GM18520 (cell line): ENCODE measurements around the gene SNX3.
"Not testable (repeated sequence)": the region's sequence is repeated elsewhere in the genome, so short reads cannot be mapped to it uniquely, and the experiment has no call there.

Source experiments
- ATAC-seq: cut with Tn5 transposase; IDR thresholded peaks from one replicate; pipeline ENCODE4 v1.9.1; 2021; ENCODE audit not compliant: unreplicated experiment

Gene SNX3

DNA sequence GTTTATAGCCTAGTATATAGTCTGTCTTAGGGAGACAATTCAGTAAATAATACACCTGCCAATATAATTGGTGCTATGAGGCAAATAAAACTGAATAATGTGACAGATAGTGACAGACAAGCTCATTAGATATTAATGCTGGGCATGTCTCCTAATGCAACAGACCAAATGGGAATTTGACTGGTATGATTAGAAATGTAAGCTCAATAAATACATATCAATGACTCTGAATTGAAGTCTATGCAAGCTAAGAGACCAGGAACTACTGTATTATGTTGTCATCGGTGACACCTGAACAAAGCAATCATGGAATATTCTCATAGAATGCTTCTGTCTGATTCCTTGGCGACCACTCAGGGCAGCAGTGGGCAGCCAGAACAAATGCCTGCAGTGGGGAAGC, 2.5 kb upstream of the SNX3 start:
- no peak for ATAC-seq

DNA sequence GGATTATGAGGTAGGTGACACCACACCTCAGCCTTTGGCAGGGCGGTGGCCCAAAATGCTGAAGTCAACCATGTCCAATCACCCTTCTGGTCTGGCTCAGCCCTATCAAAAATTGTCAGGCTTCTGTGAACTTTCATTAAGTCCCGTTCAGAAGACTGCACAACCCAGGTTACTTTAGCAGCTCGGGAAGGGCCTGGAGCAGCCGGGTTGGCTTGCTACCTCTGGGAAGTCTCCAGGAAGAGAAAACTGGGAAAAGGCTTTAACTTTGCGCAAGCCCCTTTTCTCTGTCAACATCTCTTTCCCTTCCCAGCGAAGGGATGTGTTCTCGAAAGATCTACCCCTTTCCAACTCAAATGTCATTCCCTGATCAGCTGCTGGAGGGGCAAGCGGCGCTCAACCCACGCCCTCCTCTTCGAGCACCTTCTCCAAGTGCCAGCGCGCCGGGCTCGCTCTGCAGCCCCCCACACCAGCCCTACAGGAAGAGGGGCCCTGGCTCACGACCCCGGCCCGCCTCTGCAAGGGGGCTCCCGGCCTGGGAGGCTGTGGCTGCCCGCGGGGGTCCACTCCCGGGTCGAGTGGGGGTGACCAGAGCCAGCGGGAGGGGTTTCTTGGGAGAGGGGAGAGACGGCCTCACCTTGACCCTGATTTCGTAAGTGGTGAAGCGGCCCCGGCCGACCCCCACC, 573 bp downstream of the SNX3 start:
- no peak for ATAC-seq

DNA sequence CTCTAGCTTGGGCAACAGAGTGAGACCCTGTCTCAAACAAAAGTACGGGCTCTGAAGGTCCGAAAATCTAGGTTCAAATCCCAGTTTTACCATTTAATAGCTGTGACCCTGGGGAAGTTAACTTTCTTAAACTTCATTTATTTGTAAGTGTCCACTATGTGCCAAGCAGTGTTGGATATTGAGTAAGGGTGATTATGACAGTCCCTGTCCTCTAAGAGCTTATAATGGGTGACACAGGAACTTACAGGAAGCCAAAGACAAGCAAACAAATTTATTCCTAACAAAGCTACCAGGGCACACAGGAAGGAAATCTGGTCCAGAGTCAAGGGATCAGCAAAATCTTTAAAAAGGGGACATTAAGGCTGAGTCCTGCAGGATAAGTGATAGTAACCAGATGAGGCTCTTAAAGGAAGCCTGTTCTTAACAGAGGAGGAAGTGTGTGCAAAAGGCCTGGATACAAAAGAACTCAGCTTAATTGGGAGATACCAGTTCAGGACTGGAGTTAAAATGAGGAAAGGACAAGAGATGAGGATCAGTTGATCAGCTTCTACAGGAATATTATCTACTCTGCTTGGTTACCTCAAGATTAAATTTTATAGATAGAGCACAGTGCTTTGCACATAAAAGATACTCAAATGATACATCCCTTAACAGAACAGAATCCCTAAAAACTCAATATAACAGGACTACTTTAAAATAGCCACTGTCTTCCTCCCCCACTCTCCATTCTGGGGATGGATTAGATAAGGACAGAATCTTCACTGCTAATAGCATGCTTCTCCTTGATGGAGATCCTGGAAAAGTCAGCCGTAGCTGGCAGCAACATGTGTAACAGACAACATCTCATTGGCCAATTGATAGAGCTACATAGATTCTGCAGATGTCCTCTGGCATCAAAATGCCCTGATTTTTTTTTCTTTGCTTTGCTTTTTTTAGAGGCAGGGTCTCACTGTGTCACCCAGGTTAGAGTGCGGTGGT, 6.1 kb downstream of the SNX3 start:
- ATAC-seq, result no peak

DNA sequence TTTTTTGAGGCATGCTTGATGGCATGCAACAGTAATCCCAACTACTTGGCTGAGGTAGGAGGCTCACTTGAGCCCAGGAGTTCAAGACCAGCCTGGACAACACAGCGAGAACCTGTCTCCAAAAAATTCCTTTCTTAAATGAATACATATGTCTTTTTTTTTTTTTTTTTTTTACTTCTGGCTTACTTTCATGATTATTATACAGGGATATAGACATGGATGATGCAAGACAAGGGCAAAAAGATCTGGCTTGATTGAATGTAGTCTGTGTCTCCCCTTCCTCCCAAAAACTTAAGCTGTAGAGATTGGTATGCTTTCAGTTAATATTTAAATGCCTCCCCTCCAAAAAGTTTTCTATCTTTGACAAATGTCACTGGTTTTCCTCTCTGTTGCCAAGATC, 7.6 kb downstream of the SNX3 start:
- ATAC-seq, result no peak

DNA sequence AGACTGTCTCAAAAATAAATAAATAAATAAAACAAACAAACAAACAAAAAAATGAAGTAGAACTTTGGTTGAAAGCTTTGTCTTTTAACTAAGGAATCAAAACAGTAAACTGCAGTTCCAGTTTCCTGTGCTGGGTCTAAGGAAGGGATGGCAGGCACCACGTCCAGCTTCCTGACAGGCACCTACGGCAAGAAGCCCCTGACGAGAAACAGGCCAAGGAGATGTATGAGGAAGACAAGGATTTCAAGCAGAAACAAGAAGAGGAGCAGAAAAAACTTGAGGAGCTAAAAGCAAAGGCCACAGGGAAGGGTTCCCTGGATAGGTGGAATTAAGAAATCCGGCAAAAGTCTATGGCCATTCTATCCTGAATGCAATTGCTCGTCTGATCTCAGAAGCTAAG, 8.8 kb downstream of the SNX3 start:
- no peak for ATAC-seq

DNA sequence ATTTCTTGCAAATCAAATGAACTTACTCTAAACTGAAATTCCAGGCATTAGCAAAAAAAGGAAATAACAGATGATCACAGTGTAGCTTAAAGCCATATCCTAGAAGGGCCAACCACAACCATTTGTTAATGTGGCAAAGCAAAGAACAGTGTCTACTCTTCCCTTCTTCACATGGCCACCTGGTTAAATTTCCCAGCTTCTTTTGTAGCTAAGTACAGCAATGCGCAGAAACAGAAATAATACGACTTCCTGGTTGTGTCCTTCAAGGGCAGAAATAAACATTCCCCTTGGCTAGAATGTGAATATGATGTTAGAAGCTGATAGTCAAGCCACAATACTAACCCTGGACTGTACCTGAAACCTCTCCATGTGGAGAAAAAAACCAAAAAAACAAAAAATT, 9.6 kb downstream of the SNX3 start:
- no peak for ATAC-seq

DNA sequence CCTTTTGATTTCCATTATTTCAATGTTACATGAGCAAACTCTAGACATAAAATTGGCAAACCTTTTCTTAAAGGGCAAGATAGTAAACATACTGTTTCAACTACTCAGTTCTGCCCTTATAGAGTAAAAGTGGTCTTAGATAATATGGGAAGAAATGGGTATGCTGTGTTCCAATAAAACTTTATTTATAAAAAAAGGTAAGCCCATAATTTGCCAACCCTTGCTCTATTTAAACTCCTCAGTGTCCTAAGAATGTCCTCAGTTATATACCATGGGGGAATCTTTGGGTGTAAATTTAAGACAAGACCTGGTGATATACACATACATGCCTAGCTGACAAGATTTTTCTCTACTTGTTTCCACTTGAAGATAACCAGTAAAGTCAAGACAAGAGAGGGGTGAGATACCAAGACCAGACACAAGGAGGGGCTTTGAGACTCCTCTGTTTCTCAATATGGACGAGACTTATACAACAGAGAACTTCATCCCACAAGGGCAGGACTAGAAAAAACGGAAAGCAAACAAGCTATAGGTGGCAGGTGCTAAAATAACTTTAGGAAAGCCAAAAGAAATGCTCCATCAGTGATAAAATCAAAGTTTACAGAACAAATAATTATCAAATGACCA, 10.5 kb downstream of the SNX3 start:
- no peak for ATAC-seq

DNA sequence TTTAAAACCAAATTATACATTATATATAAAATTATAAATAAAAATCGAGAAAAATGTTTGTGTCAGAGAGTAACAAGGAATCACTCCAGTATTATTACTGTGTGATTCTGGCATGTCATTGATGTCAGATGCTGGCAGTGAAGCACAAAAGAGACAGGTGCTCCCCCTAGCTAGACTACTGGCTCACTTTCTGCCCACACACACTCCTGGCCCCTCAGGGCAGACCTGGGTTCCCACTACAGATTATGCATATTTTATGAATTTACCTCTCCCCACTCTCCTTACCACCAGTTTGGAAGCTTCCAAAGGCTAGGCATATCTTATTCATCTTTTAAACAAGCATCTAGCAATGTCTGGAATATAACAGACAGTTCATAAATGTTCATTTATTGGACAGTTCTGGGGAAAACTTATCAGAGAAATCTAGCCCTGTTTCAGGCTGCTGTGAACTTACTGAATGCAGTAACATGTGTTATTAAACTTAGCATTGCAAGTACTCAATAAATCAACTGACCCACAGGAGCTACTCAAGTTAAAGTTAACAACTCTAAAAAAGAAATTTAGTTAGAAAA, 12.8 kb downstream of the SNX3 start:
- ATAC-seq, result no peak

DNA sequence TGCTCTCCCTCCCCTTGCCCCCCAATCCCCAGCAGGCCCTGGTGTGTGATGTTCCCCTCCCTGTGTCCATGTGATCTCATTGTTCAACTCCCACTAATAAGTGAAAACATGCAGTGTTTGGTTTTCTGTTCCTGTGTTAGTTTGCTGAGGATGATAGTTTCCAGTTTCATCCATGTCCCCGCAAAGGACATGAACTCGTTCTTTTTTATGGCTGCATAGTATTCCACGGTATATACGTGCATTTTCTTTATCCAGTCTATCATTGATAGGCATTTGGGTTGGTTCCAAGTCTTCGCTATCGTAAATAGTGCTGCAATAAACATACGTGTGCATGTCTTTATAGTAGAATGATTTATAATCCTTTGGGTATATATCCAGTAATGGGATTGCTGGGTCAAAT, 15.7 kb downstream of the SNX3 start:
- ATAC-seq, result not testable (repeated sequence)

DNA sequence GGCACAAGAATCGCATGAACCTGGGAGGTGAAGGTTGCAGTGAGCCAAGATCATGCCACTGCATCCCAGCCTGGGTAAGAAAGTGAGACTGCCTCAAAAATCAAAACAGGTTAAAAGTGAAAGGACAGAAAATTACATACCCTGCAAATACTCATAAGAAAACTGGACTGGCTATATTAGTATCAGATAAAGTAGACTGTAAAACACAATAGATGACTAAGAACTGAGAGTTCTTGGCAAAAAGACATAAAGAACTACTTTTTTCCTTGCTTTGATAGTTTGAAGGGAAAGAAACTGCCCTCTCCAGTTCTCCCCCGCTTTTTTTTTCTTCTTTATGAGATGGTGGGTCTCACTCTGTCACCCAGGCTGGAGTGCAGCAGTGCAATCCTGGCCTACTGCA, 17.0 kb downstream of the SNX3 start:
- no peak for ATAC-seq

DNA sequence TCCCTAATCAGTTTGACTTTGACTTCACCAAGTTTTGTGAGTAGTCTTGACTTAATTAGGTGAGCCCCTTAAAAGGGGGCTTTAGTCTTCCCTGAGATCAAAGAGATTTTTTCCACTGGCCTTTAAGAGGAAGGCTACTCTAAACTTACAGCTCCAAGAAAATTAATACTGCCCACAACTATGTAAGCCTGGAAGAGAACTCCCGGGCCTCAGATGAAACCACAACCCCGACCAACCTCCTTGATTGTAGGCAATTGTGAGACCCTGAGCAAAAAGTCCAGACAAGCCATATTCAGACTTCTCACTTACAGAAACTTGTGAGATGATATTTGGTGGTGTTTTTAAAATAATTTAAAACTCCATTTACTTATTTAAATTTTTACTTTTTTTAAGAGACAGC, 18.1 kb downstream of the SNX3 start:
- ATAC-seq, result no peak

DNA sequence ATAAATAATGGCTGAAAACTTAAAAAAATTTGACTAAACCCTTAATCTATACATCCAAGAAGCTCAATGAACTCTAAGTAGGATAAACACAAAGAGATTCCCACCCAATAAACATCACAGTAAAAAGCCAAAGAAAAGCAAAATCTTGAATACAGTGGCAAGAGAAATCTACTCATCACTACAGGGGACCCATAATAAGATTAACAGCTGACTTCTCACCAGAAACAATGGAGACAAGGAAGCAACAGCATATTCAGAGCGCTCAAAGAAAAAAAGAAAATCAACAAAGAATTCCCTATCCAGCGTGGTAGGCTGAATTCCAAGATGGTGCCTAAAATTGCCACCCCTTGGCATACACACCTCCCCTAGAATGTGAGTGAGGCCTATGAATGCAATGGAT, 18.6 kb downstream of the SNX3 start:
- no peak for ATAC-seq

DNA sequence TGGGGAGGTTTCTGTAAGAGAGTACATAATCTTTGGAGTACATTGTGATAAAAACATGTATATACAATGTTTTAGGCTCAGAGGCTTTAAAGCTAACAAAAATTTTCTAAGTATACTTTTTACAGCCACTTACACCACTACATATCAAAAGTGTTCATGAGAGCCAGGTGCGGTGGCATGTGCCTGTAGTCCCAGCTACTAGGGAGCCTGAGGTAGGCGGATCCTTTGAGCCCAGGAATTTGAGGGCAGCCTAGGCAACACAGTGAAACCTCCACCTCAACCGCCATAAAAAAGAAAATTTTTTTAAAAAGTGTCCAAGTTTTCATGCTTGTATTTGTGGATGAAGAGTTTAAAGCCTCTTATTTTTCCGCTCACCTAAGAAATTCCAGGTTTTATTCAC, 22.5 kb downstream of the SNX3 start:
- ATAC-seq, result no peak

DNA sequence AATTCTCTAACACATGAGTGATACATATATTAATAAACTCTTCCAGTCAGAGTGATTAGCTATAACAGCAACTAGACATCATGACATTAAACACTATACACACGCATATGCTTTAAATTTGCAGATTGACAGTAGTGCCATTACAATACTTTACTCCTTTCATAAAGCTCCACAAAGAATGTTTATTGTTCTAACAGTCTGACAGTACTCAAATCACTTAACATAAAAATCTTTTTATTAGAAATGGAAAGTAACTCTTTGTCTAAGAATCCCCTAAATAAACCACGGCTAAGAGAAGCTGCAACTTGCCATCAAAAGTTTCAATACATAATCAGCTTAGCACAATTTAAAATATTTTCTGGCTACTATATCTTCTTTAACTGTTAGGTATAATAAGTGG, 24.0 kb downstream of the SNX3 start:
- ATAC-seq, result no peak

DNA sequence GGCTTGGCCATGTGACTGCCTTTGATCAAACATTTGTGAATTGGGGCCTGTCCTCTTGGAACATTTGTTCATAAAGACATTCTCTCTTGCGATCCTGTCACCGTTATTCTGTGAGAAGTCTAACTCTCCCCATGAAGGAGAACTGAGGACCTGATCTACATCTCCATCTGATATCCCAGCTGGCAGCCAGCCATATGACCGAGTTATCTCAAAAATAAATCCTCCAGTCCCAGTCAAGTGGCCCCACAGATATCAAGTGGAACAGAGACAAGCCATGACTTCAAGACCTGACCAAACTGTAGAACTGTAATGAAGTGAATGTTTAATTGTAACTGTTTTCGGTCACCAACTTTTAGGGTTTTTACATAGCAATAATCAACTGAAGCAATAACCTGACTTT, 25.7 kb downstream of the SNX3 start:
- no peak for ATAC-seq

DNA sequence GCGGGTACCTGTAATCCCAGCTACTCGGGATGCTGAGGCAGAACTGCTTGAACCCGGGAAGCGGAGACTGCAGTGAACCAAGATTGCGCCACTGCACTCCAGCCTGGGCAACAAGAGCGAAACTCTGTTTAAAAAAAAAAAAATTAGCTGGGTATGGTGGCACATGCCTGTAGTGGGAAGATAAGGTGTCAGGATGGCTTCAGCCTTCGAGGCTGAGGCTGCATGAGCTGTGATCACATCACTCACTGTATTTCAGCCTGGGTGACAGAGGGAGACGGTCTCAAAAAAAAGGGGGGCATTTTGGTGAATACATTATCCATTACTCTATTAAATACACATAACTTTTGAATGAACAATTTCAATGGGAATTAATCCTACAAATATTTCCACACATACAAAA, 32.4 kb downstream of the SNX3 start:
- no peak for ATAC-seq

DNA sequence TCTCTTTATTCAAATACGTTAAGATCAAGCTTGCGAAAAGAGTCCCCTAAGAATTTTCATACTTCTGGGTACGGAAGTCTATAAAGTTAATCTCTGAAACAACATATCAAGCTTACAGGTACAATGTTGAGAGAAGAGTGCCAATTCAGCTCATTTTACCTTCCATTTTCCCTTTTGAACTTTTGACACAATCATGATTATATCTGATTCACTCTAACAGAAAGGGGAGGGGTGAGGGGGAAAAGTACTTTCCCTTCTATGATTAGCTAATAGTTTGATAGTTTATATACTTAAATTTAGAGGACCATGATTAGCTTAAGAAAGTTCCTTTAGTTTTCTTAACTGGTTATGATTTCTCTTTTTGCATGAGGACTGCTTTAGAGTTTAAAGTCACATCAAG, 33.5 kb downstream of the SNX3 start:
- ATAC-seq, result no peak

DNA sequence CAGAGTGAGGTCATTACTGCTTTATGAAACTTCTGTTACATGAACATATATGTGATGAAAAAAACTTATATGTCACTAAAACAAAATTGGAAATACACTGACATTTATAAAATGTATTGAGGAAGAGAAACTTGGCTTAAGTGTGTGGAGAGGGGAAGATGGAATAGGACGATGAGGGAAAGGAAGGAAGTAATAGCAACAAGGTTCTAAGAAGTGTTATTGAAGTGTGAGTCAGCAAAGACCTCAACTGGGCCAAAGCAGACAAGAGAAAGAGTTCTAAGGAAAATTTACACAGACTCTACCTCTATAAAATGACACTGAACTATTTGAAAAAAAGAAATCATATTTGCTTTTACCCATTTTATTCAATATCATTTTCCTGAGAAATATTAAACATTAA, 38.3 kb downstream of the SNX3 start:
- no peak for ATAC-seq

DNA sequence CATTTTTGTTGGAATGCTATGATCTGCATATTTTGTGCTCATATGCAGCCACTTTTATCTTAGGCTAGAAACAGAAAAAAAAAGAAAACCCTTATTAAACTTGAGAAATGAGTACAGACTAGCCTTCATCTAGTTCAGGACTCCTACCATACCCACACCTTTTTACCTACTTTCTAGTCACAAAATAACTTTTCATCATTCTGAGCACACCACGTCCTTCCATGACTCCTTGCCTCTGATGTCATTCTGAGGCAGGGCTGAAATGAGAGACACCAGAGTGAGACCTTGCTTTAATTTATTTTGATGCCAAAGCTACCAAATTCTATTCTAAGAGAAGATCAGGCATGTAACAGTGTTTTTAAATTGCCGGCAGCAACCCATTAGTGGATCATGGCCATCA, 38.8 kb downstream of the SNX3 start:
- no peak for ATAC-seq

DNA sequence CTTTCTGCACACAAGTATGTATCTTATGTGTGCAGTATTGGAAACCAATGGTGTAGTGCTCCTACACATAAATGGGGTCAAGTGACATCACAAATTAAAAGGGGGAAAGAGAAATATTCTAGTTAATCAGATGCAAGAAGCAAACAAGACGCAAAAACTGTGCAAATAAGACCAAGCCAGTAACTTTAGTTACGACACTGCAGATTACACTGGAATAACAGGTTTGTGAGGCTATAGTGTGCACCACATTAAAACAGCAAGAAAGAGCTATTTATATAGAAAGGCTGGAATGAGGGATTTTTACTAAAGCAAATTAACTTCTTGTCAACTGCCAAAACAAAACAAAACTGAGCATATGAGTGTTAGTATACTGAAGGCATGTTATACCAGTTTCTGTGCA, 49.2 kb downstream of the SNX3 start:
- no peak for ATAC-seq

DNA sequence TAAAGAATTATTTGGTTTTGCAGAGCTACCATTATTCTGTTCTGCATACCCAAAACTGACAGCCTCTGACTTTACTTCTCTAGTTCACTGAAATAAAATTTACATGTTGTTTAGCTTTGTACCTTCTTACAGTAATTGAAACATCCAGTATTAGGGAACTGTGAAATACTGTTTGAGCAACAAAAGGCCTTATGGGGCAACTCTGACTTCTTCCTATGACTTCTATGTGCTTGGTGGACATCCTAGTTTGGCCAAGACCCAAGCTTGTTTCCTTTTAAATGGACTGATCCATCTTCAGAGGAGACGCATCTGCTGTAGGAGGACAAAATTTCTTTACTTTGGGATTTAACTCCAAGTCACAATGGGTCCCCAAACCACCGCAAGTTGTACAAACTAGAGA, 50.3 kb downstream of the SNX3 start:
- no peak for ATAC-seq

DNA sequence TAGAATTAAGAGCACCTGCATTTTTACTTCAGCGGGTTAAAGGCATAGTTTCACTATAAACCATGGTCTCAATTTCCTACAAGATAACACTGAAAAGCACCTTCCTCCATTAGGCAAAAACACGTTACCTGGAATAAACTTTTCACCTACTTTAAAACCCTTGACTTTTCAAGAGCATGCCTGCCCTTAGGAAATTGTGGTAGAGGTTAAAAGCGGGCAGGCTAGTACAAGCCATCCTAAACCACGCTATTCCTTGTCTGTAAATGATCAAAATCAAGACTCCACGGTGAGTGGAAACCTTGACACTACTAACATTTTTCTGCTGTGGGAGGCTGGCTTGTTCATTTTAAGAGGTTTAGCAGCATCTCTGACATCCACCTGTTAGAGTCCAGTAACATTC, 51.1 kb downstream of the SNX3 start:
- no peak for ATAC-seq
